GM19438 (cell line): ENCODE measurements around the gene FAM83B.

ENCODE experiments used
- ATAC-seq: cut with Tn5 transposase; IDR thresholded peaks from one replicate; pipeline ENCODE4 v1.9.1; 2021; ENCODE audit warnings: low read depth; ENCODE audit not compliant: unreplicated experiment

Gene FAM83B

DNA sequence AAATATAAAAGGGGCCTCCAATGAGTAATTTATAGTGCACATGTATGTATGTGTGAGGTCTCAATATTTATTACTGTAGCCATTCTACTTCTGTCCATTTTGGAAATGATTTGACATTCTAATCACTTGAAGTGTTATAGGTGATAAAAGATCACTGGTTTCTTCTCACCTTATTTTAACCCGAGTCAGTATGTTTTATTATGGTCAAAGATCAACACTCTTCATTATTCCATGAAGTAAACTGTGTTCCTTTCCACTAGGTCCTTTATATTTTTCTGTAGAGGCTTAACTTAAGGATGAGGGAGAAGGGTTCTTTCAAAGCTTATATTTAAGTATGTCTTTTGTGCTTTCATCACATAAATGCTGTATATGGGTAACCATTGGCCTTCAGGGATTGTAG lies 47.2 kb downstream of the FAM83B start:
- no peak for ATAC-seq

DNA sequence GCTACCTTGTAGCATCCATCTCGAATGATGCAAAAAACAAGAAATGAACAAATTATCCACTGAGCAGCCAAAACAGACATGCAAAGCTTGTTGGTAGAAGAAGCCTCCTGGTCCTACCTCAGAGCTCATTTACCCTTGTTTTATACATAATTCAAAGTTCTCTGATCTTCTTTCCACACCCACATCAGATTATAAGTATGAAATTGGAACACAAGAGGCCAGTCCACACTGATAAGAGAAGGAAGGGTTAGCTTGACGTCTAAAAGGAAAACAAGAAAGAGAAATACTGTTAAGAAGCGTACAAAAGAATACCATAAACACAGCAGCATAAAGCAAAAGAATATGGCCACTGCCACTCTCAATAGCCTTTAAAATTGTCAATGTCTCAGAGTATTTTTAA lies 49.7 kb downstream of the FAM83B start:
- no peak for ATAC-seq

DNA sequence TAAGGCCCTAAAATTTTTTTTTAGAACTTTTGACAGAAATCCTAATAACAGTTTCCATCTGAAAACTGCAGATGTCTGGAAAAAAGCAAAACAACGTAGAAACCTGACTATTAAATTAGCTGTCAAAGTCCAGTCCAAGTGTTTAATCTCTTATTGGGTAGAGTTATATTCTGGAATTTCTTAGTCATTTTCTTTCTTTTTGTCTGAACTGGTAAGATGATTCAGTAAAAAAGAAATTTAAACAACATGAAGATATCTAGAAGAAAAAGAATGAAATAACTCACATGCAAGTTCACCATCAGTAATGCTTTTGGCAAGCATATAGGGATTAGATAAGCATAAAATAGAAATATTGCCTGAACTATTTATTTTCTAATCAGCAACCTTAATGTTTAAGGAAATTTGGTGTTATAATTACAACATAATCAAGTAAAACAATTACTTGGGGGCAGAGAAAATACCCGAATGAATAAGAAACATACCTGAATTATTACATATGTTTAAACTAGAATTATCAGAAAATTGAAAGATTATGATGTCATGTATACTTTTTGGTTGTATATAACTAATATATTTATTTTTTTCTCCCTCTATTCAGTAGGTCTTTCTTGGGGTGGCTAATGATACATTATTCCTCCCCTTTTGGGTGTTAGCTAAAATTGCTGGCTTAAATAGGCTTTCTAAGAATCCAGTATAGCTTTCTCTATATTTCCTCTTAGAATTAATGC lies 51.1 kb downstream of the FAM83B start:
- ATAC-seq: no peak

DNA sequence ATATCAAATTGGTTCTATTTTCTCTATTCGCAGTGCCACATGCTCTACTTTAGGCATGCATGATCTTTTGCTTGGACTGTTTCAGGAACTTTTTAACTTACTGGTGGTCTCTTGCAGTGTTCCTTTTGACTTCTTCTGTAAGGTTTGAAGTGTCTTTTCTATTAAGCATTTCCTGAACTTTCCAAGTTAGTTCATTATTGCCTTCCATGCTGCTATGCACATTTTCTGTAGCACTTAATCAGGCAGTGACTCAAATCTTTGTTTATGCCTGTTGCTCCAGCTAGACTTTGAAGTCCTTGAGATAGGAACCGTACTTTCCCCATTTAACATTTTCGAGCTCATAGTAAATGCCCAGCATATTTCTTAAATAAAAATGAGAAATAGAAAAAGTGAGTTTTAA lies 52.2 kb downstream of the FAM83B start:
- no peak for ATAC-seq

DNA sequence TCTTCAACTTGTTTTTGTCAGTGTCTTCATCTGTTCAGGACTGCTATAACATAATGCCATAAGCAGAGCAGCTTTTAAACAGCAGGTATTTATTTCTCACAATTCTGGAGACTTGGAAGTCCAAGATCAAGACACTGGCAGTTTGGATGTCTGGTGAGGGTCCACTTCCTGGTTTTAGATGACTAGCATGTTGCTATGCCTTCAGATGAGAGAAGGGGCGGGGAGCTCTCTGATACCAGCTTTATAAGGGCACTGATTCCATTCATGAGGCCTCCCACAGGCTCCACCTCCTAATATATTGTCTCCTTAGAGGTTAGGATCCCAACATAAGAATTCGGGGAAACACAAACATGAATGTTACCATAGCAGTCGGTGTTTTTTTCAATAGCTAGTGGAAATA lies 52.9 kb downstream of the FAM83B start:
- no peak for ATAC-seq

DNA sequence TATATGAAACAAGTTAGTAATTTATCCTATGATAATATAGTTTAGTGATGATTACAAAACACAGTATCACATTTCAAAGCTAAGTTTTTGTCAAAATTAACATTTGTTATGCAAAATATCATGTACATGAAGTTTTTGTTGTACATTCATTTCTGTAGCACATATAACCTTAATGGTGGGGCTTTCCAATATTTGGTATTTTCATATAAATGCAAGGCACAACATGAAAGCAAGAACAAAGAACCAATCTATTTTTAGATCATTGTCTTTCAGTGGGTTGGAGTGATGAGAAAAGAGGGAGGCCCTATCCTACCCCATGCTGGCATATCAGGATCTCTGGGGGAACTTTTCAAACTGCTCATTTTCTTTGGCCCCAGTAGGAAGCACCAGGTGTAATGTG lies 53.4 kb downstream of the FAM83B start:
- no peak for ATAC-seq

DNA sequence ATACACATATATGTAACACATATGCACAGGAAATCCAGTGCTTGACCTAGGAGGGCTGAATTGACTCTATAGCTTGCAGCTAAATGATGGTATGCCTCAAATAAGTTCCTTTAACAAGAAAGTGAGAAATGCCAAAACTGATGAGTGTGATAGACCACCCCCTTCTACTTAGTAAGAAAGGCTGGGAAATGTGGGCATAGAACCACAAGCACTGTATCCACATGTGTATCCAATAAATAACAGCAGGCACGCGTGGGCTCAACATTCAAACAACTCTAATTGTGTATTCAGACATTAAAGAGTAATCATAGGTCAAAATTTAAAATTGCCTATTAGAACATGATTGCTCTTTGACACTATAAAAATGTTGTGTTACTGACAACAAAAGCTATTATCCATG lies 54.1 kb downstream of the FAM83B start:
- ATAC-seq: no peak

DNA sequence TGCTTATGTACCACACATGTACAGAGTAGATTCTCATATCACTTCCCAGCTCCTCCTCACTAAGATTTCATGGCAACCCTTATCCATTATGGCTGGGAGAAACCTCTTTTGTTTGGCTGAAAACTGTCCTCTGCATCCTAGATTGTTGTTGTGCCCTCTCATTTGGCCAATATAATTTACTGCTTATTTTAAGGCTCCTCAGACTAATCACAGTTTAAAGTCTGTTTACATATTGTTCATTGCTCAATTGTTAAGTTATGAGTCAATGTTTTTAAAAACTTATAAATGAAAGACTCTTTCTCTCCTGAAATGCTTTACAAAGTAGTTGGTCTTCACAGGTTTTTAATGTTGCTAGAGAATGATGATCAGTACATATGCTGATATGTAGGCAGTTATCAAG lies 57.3 kb downstream of the FAM83B start:
- no peak for ATAC-seq

DNA sequence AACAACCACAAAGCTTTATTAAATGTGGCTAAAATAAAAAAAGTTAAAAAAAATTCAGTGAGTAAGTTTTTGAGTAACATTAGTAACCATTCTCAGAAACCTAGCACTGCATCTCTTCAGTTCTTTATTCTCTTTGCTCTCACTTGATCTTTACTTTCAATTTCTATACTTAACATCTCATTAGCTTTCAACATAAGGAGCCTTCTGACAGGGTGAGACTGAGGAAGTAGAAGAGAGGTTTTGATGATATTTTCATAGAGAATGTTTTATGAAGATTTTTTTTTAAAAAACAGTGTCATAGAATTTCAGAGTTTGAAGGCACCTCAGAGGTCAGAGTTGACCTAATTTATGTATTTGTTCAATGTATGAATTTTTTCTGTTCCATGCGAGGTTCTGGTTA lies 60.8 kb downstream of the FAM83B start:
- ATAC-seq: no peak

DNA sequence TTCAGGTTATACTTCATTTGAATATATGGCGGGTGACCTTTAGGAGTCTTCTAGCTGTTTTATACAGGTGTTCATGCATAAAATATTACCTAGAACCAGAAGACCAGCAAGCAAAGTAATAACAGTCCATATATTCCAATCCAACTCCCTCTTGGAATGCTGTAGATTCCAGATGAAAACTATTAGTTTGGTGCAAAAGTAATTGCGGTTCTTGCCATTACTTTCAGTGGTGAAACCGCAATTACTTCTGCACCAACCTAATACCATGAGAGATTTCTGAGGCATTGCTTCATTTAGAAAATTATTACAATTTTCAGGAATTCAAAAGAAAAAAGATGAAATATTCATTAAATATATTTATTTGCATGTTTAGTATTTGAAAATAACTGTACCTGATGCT lies 62.6 kb downstream of the FAM83B start:
- ATAC-seq: no peak

DNA sequence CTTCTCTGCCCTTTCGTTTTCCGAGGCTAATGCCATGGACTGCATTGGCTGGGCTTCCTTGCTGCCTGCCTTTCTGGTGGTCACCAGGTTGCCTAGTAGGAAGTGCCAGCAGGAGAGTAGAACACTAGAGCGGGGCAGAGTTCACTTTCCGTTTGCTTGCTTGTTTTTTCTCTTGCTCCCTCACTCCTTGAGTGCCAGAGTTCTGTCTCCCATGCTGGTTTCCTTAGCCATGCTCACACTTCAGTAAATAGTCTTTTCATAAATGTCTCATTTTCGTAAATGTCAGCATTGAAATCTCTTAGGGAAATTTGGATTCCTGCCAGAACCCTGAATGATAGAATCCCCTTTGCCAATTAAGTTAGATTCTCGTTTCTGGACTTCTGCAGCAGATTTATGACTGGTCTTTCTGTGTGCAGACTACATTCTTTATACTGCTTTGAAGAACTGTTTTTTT lies 63.9 kb downstream of the FAM83B start:
- no peak for ATAC-seq

DNA sequence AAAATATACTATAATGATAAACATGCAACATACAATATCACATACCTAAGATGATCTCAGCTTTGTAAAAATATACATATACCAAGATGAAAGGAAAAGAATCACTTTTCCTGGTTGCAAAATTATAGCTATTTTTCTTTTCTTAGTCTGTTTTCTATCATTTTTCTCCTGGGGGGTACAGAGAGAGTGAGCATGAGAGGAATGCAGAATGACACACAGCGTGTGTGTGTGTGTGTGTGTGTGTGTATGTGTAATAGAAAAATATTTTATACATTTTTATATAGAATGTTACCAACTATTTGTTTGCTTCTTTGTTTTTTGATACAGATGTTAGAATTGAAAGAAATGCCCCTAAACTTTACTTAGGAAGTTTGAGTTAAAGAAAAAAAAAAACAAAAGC lies 64.3 kb downstream of the FAM83B start:
- ATAC-seq: no peak

DNA sequence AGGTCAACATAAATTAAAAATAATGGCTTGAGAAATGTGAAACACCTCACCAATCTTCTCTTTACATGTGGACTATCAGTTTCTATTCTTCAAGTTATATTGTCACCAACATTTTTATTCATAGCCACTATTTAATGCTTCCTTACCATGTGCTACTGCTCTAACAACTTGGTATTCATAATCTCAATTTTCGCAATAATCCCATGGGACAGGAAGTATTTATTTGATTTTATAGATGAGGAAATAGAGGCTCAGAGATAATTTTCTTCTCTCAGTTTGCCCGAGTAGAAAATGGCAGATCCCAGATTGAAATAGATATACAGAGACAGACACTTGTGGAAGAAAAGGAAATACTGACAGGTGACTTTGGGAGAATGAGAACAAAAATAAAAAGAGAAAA lies 66.6 kb downstream of the FAM83B start:
- no peak for ATAC-seq

DNA sequence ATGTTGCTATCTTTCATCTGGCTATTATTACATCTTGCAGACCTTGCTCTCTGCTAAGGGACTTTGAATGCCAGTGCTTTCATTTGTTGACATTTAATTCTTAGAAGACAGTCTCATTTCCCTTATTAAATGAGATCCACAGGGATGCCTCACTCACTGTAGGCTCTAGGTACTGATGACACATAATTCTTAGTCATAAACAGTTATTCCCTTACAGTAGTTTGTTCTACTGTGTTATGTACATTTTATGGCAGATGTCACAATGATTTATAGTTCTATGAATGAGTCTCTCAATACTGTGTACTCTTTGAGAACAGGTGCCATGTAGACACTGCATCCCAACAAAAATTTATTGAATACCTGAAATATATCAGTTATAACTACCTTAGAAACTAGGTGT lies 70.3 kb downstream of the FAM83B start:
- no peak for ATAC-seq

DNA sequence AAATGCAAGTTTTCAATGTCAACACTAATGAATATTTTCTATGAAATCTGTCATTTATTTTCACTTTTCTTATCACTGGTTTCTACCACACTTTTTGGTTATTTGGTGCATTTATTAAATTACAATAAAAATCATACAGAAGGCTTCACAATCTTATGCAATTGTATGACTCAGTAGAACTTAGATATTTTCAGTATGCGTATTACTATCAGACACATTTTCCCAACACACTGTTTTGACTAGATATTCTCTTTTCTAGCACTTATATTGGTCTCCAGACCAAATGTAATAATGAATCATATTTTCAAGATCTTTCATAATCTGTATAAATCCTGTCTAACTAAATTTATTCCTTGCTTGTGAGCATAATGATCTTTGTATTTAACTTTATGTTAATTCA lies 74.1 kb downstream of the FAM83B start:
- ATAC-seq: no peak

DNA sequence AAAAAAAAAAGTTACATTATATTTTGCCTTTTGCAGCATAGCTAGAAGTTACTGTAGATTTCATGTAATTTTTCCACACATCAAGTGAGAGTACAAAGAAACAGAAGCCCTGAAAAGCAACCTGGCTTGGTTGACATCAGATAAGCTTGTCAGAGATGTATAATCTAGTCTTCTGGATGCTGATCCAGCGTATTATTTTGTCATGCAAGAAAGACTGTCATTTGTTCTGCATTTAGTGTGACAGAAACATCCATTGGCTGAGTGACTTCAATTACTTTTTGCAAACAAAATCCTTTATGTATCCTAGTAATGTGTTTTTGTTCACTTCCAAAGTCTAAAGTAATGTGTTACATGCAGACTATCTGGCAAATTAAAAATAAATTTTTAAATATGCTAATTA lies 75.3 kb downstream of the FAM83B start:
- ATAC-seq: no peak

DNA sequence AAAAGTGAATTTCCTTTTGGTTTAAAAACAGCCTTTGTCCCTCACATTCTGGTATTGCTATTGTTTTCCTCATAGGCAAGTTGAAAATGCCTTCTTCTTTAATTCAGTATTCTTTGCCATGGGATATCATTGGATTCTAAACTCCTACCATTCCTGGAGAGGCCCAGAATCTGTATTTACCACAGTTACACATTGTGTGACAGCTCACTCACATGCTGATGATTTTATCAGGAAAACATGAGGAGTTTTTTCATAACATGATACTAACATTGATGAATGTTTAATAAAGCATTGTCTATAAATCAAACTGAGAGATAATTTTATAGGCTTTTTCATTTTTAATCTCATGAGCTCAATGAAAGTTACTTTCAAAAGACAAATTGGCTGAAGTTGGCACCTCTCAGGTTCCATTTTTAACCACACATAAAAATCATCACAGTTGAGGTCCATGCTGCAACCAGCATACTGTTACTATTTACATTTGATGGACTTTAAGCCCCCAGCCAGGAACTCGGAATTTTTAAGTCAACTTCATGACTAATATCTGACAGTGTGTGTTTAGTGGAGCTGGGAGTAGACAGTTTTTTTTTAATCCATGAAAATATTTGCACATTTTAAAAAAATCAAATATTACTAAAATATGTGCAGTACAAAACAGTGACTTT lies 82.8 kb downstream of the FAM83B start:
- ATAC-seq: no peak

DNA sequence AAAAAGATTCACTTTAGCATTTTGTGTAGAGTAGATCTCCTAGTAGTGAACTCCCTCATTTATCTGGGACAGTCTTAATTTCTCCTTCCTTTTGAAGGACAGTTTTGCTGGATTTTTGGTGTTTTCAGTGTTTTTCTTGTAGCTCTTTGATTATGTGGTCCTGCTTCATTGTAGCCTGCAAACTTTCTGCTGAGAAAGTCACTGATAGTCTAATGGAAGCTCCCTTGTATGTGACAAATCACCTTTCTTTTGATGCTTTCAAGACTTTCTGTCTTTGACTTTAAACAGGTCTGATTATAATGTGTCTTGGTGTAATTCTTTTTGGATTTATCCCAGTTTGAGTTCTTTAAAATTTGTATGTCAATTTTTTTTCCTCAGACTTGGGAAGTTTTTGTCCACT lies 86.1 kb downstream of the FAM83B start:
- no peak for ATAC-seq

DNA sequence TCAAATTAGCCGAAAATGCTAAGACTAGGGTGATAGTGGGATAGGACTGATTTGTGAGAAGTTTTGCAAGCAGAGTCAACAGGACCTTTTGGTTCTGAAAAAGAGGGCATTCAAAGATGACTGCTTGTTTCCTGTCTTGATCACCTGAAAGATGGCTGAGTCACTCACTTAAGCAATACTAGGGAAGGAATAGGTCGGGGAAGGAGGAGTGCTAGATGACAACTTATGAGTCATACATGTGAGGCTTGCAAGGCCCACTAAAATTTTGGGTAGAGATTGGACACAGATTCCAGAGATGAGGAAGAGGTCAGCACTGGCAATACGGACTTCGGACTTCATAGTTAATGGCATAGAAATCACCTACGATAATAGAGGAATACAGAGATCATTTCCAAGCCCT lies 89.2 kb downstream of the FAM83B start:
- no peak for ATAC-seq

DNA sequence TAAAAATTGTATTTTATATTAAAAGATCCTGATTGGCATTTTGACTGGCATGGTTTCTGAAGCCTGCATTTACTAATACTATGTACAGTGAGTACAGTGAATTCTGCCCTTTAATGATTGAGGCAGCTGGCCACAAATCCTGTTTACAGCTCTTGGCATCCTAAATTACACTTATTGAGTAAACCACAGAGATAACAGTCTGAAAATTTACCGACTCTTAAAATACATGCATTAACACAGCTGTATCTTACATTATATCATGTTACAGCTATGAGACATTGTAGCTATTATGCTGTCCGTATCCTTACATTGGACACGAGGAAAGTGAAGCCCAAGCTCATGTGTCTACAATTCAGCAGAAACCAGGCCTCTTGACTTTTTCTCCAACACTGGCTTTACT lies 90.8 kb downstream of the FAM83B start:
- ATAC-seq: no peak

DNA sequence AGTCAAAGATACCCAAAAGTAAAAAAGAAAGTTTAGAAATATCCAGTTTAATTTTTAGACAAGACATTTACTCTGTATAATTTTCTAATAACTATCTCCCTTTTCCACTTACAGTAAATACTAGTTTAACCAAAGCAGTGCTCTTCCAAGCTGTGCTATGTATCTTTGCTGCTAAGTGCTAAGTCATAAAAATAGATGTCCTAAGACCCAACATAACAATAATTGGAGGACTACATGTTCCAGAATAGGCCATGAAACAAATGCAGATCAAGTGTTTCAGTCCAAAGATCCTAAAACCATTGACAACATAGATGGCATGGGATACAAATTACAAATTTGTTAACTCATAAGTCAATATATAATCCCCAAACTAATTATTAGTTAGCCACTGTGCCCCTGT lies 111.1 kb downstream of the FAM83B start:
- ATAC-seq: no peak

DNA sequence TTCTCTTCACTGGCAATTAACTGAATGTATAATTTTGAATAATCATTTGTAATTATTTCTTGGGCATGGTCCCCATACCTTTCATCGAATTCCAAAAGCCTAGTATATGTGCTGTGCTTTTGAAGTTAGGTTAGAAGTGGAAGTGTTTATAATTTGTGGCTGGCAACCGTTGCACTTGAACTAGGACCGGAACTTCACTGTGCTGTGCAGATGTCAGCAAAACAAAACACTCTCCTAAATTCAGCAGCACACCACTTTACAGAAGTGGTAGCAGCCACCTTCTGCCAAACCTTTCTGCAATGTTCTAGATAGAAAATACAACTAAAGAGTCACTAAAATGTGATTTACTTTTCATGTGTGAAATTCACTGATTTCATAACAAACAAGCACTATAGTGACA lies 111.9 kb downstream of the FAM83B start:
- no peak for ATAC-seq

DNA sequence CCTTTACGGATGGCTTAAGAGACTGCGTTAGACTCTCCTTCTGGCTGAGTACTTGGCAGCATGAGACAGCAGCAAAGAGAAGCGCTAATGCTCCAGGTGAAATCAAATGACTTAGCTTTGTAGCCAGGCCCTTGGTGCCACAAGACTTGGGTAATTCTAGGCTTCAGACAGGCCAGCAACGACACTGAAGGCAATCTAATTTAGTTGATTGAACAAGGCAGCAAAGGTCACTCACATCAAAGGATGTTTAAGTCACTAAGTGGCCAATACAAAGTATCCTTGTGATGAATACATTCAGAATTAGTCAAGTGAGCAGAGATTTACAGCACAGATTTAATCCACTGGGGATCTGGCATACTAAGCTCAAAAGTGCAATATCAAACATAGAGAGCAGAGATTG lies 113.2 kb downstream of the FAM83B start:
- no peak for ATAC-seq
